Thyroid gland (tissue), 4 donors: ENCODE results near the gene TIMP3. TPM values are rescaled to one million over a fixed set of nuclear protein-coding genes. Genes with fewer than 3 reads are reported as not detected.
A peak's percentile ranks its signal among the peaks of the same experiment; 100 is the strongest.

ENCODE experiments used
- DNase-seq, 2 donors: peaks; one replicate each; pipeline ENCODE4 v3.0.0-alpha.2; 2019
- H3K27ac ChIP-seq, 3 donors: fragments of 200-600 bp; sonication (generic); 1 replicate in 2 of 3; 2 replicates in 1 of 3; pipeline ENCODE4 v1.5.1; 2016 to 2019; ENCODE audit warnings: mild to moderate bottlenecking in 1 of 3, moderate library complexity in 1 of 3
- H3K27me3 ChIP-seq: fragments of 200-600 bp; sonication (generic); one replicate; pipeline ENCODE4 v1.5.1; 2019
- H3K36me3 ChIP-seq, 2 donors: fragments of 200-600 bp; sonication (generic); one replicate each; pipeline ENCODE4 v1.5.1; 2016 to 2019
- H3K4me1 ChIP-seq, 2 donors: fragments of 200-600 bp; sonication (generic); one replicate each; pipeline ENCODE4 v1.5.1; 2017 to 2019
- H3K4me3 ChIP-seq, 3 donors: fragments of 200-600 bp; sonication (generic); replicated peaks in 1 of 3; 1 replicate in 2 of 3; 2 replicates in 1 of 3; pipeline ENCODE4 v1.5.1; 2016; ENCODE audit warnings: mild to moderate bottlenecking in 1 of 3
- H3K9me3 ChIP-seq: fragments of 200-600 bp; sonication (generic); one replicate; pipeline ENCODE4 v1.5.1; 2017
- CTCF ChIP-seq, 6 experiments: fragments of 200-600 bp in 3 of 6; fragments of 450-650 bp in 3 of 6; sonication (generic) in 3 of 6; IDR thresholded peaks; one replicate each; pipeline ENCODE4 v1.5.1; 2016 to 2019; ENCODE audit warnings: antibody characterized with exemption in 6 of 6, mild to moderate bottlenecking in 2 of 6, inconsistent platforms in 1 of 6, moderate library complexity in 1 of 6
- POLR2A ChIP-seq, 2 donors: fragments of 450-650 bp; IDR thresholded peaks; one replicate each; pipeline ENCODE4 v1.6.1; 2017; ENCODE audit warnings: antibody characterized with exemption in 2 of 2, mild to moderate bottlenecking in 2 of 2, moderate library complexity in 1 of 2
- WGBS, 2 donors: methylation state at CpG; one replicate each; pipeline ENCODE4 v1.1.5; 2017; 5-methylcytosine and 5-hydroxymethylcytosine counted together
- intact Hi-C: fragments of 100-400 bp; cut with DNase I; formaldehyde crosslinking; loops from one replicate; pipeline ENCODE4 v1.15.1; 2023
- total RNA-seq, 4 donors: library from RNA; depleted of rRNA; stranded (reverse); fragments of >200 nt; gene quantifications; one replicate each; pipeline ENCODE4 v1.2.3, GENCODE V29; 2016

The TIMP3 gene
- total RNA-seq, 4 donors from 2014 or later = 424 to 772 (median 543) TPM

- intact Hi-C loops = no loop called here
Observed at GRCh38 chr22:32909581-32910428, 108.3 kb downstream of the TIMP3 start.

GRCh38 chr22:32910429-32910772 is 108.9 kb downstream of the TIMP3 start:
- no peak overlapping the region for H3K27ac ChIP-seq
- 74 to 86% methylated on average over 6 of the region's 6 CpGs for WGBS, 2 donors
- no peaks in the 10 kb centered on the region for H3K36me3 ChIP-seq
- intact Hi-C loops = no loop called here
- no peak overlapping the region for H3K4me3 ChIP-seq
- H3K9me3 ChIP-seq = no peaks in the 10 kb centered on the region
- no peaks in the 10 kb centered on the region for H3K27me3 ChIP-seq
- DNase-seq = no peak
- H3K4me1 ChIP-seq = peaks cover 22 to 44% of the 10 kb centered on the region in 2 donors
- TF ChIP-seq CTCF (IDR thresholded peaks at IDR 0.05) (no peak), POLR2A (IDR thresholded peaks at IDR 0.05) (no peak)

More at GRCh38 chr22:32909581-32910428, 108.3 kb downstream of the TIMP3 start:
- Histone ChIP-seq H3K27me3 (no peaks in the 10 kb centered on the region), H3K4me1 (peaks cover 26 to 49% of the 10 kb centered on the region in 2 donors), H3K27ac (no peak overlapping the region), H3K36me3 (no peaks in the 10 kb centered on the region), H3K4me3 (no peak overlapping the region), H3K9me3 (no peaks in the 10 kb centered on the region)
- DNase-seq = peak; percentile 56 to 57
- WGBS, 2 donors = 59 to 66% methylated on average over 19 to 21 of the region's 21 CpGs
- no peak for TF ChIP-seq CTCF (IDR thresholded peaks at IDR 0.05)
- no peak for TF ChIP-seq POLR2A (IDR thresholded peaks at IDR 0.05)

- no peaks in the 10 kb centered on the region for H3K9me3 ChIP-seq
- no peak overlapping the region for H3K27ac ChIP-seq
- no peak overlapping the region for H3K4me3 ChIP-seq
- WGBS, 2 donors = 25 to 28% methylated on average over 9 of the region's 9 CpGs
- DNase-seq = peak; percentile 60 to 71
- intact Hi-C loops = no loop called here
- no peaks in the 10 kb centered on the region for H3K36me3 ChIP-seq
- peaks cover 14 to 35% of the 10 kb centered on the region in 2 donors for H3K4me1 ChIP-seq
- no peak for TF ChIP-seq POLR2A (IDR thresholded peaks at IDR 0.05)
- TF ChIP-seq CTCF (IDR thresholded peaks at IDR 0.05) = no peak
- H3K27me3 ChIP-seq = no peaks in the 10 kb centered on the region
Observed at GRCh38 chr22:32911503-32911902, 110.0 kb downstream of the TIMP3 start.
